ENCODE measurements around the gene FGF3. TPM values are rescaled to one million over a fixed set of nuclear protein-coding genes. Genes with fewer than 3 reads are reported as not detected.

The FGF3 gene
- polyA plus RNA-seq, 1 donor from 2014 or later: 3.7 TPM

- H3K9me2 ChIP-seq (ENCODE audit: insufficient read depth, low read length): no peaks in the 10 kb centered on the region
- H3F3A ChIP-seq (ENCODE audit: insufficient read depth, low read length, poor library complexity, severe bottlenecking): no peaks in the 10 kb centered on the region
- H3K27ac ChIP-seq (ENCODE audit: low read length): no peak overlapping the region
- H3K9me3 ChIP-seq (ENCODE audit: low read length): no peaks in the 10 kb centered on the region
- no peak overlapping the region for H2AFZ ChIP-seq (ENCODE audit: low read depth, low read length)
- TF ChIP-seq TAF1 (IDR thresholded peaks at IDR 0.05; ENCODE audit: low read depth) (no peak), CTCF (IDR thresholded peaks at IDR 0.05; ENCODE audit: poor library complexity, severe bottlenecking) (no peak), REST (IDR thresholded peaks at IDR 0.05; ENCODE audit: borderline replicate concordance) (no peak), EZH2 (IDR thresholded peaks at IDR 0.05; ENCODE audit: borderline replicate concordance, insufficient read depth, low read length, poor library complexity, severe bottlenecking) (no peak), RAD21 (conservative IDR thresholded peaks at IDR 0.05) (no peak), MXI1 (conservative IDR thresholded peaks at IDR 0.05; ENCODE audit: poor library complexity, severe bottlenecking) (no peak), POLR2AphosphoS5 (IDR thresholded peaks at IDR 0.05) (no peak), EP300 (conservative IDR thresholded peaks at IDR 0.05; ENCODE audit: poor library complexity, severe bottlenecking) (no peak), SMC3 (conservative IDR thresholded peaks at IDR 0.05; ENCODE audit: poor library complexity) (no peak)
- no peaks in the 10 kb centered on the region for H3K27me3 ChIP-seq (ENCODE audit: insufficient read depth, low read depth, low read length)
- H4K20me1 ChIP-seq (ENCODE audit: insufficient read depth): no peaks in the 10 kb centered on the region
- H3K79me2 ChIP-seq (replicated peaks; ENCODE audit: insufficient read depth, low read length): no peaks in the 10 kb centered on the region
- H3K36me3 ChIP-seq (ENCODE audit: insufficient read depth, low read length): no peaks in the 10 kb centered on the region
- no peak overlapping the region for H3K4me3 ChIP-seq (ENCODE audit: low read length)
- H3K9ac ChIP-seq (ENCODE audit: low read length): no peak overlapping the region
- no peak overlapping the region for H3K4me2 ChIP-seq (ENCODE audit: low read length)
Measured at GRCh38 chr11:69862797-69863543, 43.8 kb upstream of the FGF3 start.

- Histone ChIP-seq H3K9me3 (ENCODE audit: low read length) (no peaks in the 10 kb centered on the region), H3F3A (ENCODE audit: insufficient read depth, low read length, poor library complexity, severe bottlenecking) (no peaks in the 10 kb centered on the region), H3K27ac (ENCODE audit: low read length) (no peak overlapping the region), H3K36me3 (ENCODE audit: insufficient read depth, low read length) (no peaks in the 10 kb centered on the region), H4K20me1 (ENCODE audit: insufficient read depth) (no peaks in the 10 kb centered on the region), H3K9ac (ENCODE audit: low read length) (no peak overlapping the region), H3K27me3 (ENCODE audit: insufficient read depth, low read depth, low read length) (no peaks in the 10 kb centered on the region), H2AFZ (ENCODE audit: low read depth, low read length) (no peak overlapping the region), H3K79me2 (replicated peaks; ENCODE audit: insufficient read depth, low read length) (no peaks in the 10 kb centered on the region), H3K4me2 (ENCODE audit: low read length) (no peak overlapping the region), H3K4me3 (ENCODE audit: low read length) (no peak overlapping the region), H3K9me2 (ENCODE audit: insufficient read depth, low read length) (no peaks in the 10 kb centered on the region)
- TF ChIP-seq POLR2AphosphoS5 (IDR thresholded peaks at IDR 0.05) (no peak), MXI1 (conservative IDR thresholded peaks at IDR 0.05; ENCODE audit: poor library complexity, severe bottlenecking) (no peak), RAD21 (conservative IDR thresholded peaks at IDR 0.05) (no peak), EP300 (conservative IDR thresholded peaks at IDR 0.05; ENCODE audit: poor library complexity, severe bottlenecking) (no peak), SMC3 (conservative IDR thresholded peaks at IDR 0.05; ENCODE audit: poor library complexity) (no peak), REST (IDR thresholded peaks at IDR 0.05; ENCODE audit: borderline replicate concordance) (no peak), EZH2 (IDR thresholded peaks at IDR 0.05; ENCODE audit: borderline replicate concordance, insufficient read depth, low read length, poor library complexity, severe bottlenecking) (no peak), TAF1 (IDR thresholded peaks at IDR 0.05; ENCODE audit: low read depth) (no peak), CTCF (IDR thresholded peaks at IDR 0.05; ENCODE audit: poor library complexity, severe bottlenecking) (no peak)
Measured at GRCh38 chr11:69862331-69862771, 43.1 kb upstream of the FGF3 start.

Data from neural cell (in vitro differentiated cells).